IMR-90 (cell line): ENCODE measurements around the gene NTSR2. TPM values are rescaled to one million over a fixed set of nuclear protein-coding genes. Genes with fewer than 3 reads are reported as not detected.

Experiments used
- ATAC-seq: fragments of 200-7000 bp; cut with Tn5 transposase; 2 replicates; pipeline ENCODE4 v1.9.1; 2020; ENCODE audit warnings: low read depth, mild to moderate bottlenecking, moderate library complexity
- BruUV-seq: library from RNA; stranded (reverse); fragments of 400-500 nt; replicated peaks from 2 replicates; lab custom pipeline; 2021; lab: Mats Ljungman, UMichigan
- CTCF ChIA-PET: fragments of 300-600 bp; formaldehyde crosslinking; extraction: SDS; loops from one replicate; lab custom pipeline; 2021; ENCODE audit warnings: antibody characterized with exemption; lab: Yijun Ruan, JAX
- POLR2A ChIA-PET: fragments of 300-600 bp; sonication (Branson Sonifier 250); formaldehyde crosslinking; loops from one replicate; lab custom pipeline; 2022; ENCODE audit warnings: antibody characterized with exemption; ENCODE audit not compliant: unreplicated experiment; lab: Charles Lee
- DNase-seq: peaks from one replicate; pipeline ENCODE4 v3.0.0; 2013
- H2AFZ ChIP-seq: replicated peaks from 2 replicates; pipeline ENCODE3; 2013; ENCODE audit warnings: low read length, mild to moderate bottlenecking; ENCODE audit not compliant: poor library complexity
- H2AK5ac ChIP-seq: 2 replicates; pipeline ENCODE4 v1.6.1; 2013; ENCODE audit warnings: low read depth, low read length, inconsistent platforms
- H2AK9ac ChIP-seq: replicated peaks from 2 replicates; pipeline ENCODE3; 2013; ENCODE audit warnings: mild to moderate bottlenecking, low read depth, low read length, moderate library complexity; ENCODE audit not compliant: poor library complexity
- H2BK120ac ChIP-seq: 2 replicates; pipeline ENCODE4 v1.6.1; 2013; ENCODE audit warnings: low read depth, low read length, inconsistent platforms
- H2BK15ac ChIP-seq: 3 replicates; pipeline ENCODE4 v1.6.1; 2013; ENCODE audit warnings: low read depth, low read length, inconsistent platforms
- H2BK20ac ChIP-seq: 2 replicates; pipeline ENCODE4 v1.6.1; 2013; ENCODE audit warnings: low read depth, mild to moderate bottlenecking, inconsistent platforms, low read length, moderate library complexity
- H2BK5ac ChIP-seq: 2 replicates; pipeline ENCODE4 v1.6.1; 2013; ENCODE audit warnings: mild to moderate bottlenecking, low read depth, low read length, inconsistent platforms; ENCODE audit not compliant: poor library complexity, severe bottlenecking
- H3K14ac ChIP-seq: replicated peaks from 2 replicates; pipeline ENCODE4 v1.6.1; 2013; ENCODE audit warnings: low read depth, low read length, inconsistent platforms
- H3K18ac ChIP-seq: 2 replicates; pipeline ENCODE4 v1.6.1; 2013; ENCODE audit warnings: low read depth, low read length, control low read depth
- H3K23ac ChIP-seq: 2 replicates; pipeline ENCODE4 v1.6.1; 2013; ENCODE audit warnings: low read depth, low read length, inconsistent platforms
- H3K27ac ChIP-seq: 2 replicates; pipeline ENCODE4 v1.5.1; 2013; ENCODE audit warnings: mild to moderate bottlenecking, control low read depth, low read length; ENCODE audit not compliant: insufficient read depth
- H3K27me3 ChIP-seq: 2 replicates; pipeline ENCODE4 v1.6.1; 2013; ENCODE audit warnings: low read length; ENCODE audit not compliant: control insufficient read depth, insufficient read depth
- H3K36me3 ChIP-seq: 2 replicates; pipeline ENCODE4 v1.6.1; 2013; ENCODE audit warnings: low read length, mixed read lengths; ENCODE audit not compliant: control insufficient read depth, insufficient read depth
- H3K4ac ChIP-seq: 2 replicates; pipeline ENCODE4 v1.6.1; 2013; ENCODE audit warnings: low read depth, low read length, inconsistent platforms
- H3K4me1 ChIP-seq: 2 replicates; pipeline ENCODE4 v1.6.1; 2013; ENCODE audit warnings: low read length, mixed read lengths; ENCODE audit not compliant: control insufficient read depth, insufficient read depth
- H3K4me2 ChIP-seq: 2 replicates; pipeline ENCODE4 v1.6.1; 2013; ENCODE audit warnings: low read depth, mild to moderate bottlenecking, control low read depth, low read length, moderate library complexity
- H3K4me3 ChIP-seq: 2 replicates; pipeline ENCODE4 v1.5.1; 2013; ENCODE audit warnings: low read depth, mild to moderate bottlenecking, control low read depth, low read length, moderate library complexity; ENCODE audit not compliant: insufficient read depth
- H3K56ac ChIP-seq: 2 replicates; pipeline ENCODE4 v1.6.1; 2013; ENCODE audit warnings: low read length, inconsistent platforms; ENCODE audit not compliant: insufficient read depth; ENCODE audit errors: extremely low read depth
- H3K79me1 ChIP-seq, 2 experiments: 2 replicates each; pipeline ENCODE4 v1.6.1; 2013; ENCODE audit warnings: low read length in 2 of 2, inconsistent platforms in 1 of 2, low read depth in 1 of 2
- H3K9ac ChIP-seq: 2 replicates; pipeline ENCODE4 v1.6.1; 2013; ENCODE audit warnings: low read depth, low read length, control low read depth
- H3K9me1 ChIP-seq: 2 replicates; pipeline ENCODE4 v1.6.1; 2013; ENCODE audit warnings: low read length, inconsistent platforms; ENCODE audit not compliant: insufficient read depth
- H3K9me3 ChIP-seq: 2 replicates; pipeline ENCODE4 v1.6.1; 2013; ENCODE audit warnings: low read length; ENCODE audit not compliant: control insufficient read depth, insufficient read depth
- H4K20me1 ChIP-seq: 2 replicates; pipeline ENCODE4 v1.6.1; 2013; ENCODE audit warnings: low read length, inconsistent platforms; ENCODE audit not compliant: insufficient read depth
- H4K5ac ChIP-seq: 2 replicates; pipeline ENCODE4 v1.6.1; 2013; ENCODE audit warnings: mild to moderate bottlenecking, low read depth, low read length, control low read depth
- H4K8ac ChIP-seq, 2 experiments: 2 replicates each; pipeline ENCODE4 v1.6.1; 2013; ENCODE audit warnings: low read depth in 2 of 2, low read length in 2 of 2, control low read depth in 1 of 2, inconsistent platforms in 1 of 2
- H4K91ac ChIP-seq: 2 replicates; pipeline ENCODE4 v1.6.1; 2013; ENCODE audit warnings: low read depth, low read length, inconsistent platforms; ENCODE audit not compliant: insufficient read depth
- BHLHE40 ChIP-seq: fragments of 150-350 bp; IDR thresholded peaks from 2 replicates; pipeline ENCODE4 v1.6.1; 2016; ENCODE audit warnings: mild to moderate bottlenecking, low read depth, low read length
- CEBPB ChIP-seq: IDR thresholded peaks from 2 replicates; pipeline ENCODE4 v1.6.1; 2012; ENCODE audit warnings: low read depth, low read length, improper control_type of control experiment
- CTCF ChIP-seq: conservative IDR thresholded peaks from 2 replicates; pipeline ENCODE4 v1.5.1; 2012; ENCODE audit warnings: mild to moderate bottlenecking, low read depth, low read length, improper control_type of control experiment
- ELK1 ChIP-seq: fragments of 150-350 bp; IDR thresholded peaks from 2 replicates; pipeline ENCODE4 v1.6.1; 2016; ENCODE audit warnings: low read depth, mild to moderate bottlenecking, low read length, moderate library complexity, borderline replicate concordance
- MXI1 ChIP-seq: IDR thresholded peaks from 2 replicates; pipeline ENCODE4 v1.6.1; 2012; ENCODE audit warnings: low read depth, mild to moderate bottlenecking, low read length, moderate library complexity, borderline replicate concordance
- NFE2L2 ChIP-seq: fragments of 150-350 bp; IDR thresholded peaks from 2 replicates; pipeline ENCODE4 v1.6.1; 2016; ENCODE audit warnings: low read depth, mild to moderate bottlenecking, low read length
- POLR2A ChIP-seq: IDR thresholded peaks from 2 replicates; pipeline ENCODE4 v1.6.1; 2012; ENCODE audit warnings: mild to moderate bottlenecking, low read depth, low read length
- RAD21 ChIP-seq: IDR thresholded peaks from 2 replicates; pipeline ENCODE4 v1.6.1; 2012; ENCODE audit warnings: low read length, improper control_type of control experiment
- RCOR1 ChIP-seq: IDR thresholded peaks from 2 replicates; pipeline ENCODE4 v1.6.1; 2012; ENCODE audit warnings: mild to moderate bottlenecking, low read length, improper control_type of control experiment; ENCODE audit not compliant: insufficient replicate concordance
- RFX5 ChIP-seq: IDR thresholded peaks from 2 replicates; pipeline ENCODE4 v1.8.0; 2012; ENCODE audit warnings: low read depth, mild to moderate bottlenecking, low read length, moderate library complexity
- WGBS, 2 experiments: methylation state at CpG; one replicate each; pipeline versions ENCODE4 v1.1.5 to v1.1.7; 2013; ENCODE audit warnings: missing lambda C conversion rate in 2 of 2; ENCODE audit not compliant: insufficient read length in 1 of 2; ENCODE audit errors: extremely low coverage in 2 of 2; 5-methylcytosine and 5-hydroxymethylcytosine counted together
- dilution Hi-C: fragments of 300-500 bp; cut with HindIII; formaldehyde crosslinking; loops from one replicate; pipeline ENCODE4 v1.14.3; 2018; ENCODE audit warnings: low sequenced_read_pairs; ENCODE audit not compliant: unreplicated experiment
- in situ Hi-C: fragments of 300-500 bp; cut with MboI; formaldehyde crosslinking; loops from 3 replicates; pipeline ENCODE4 v1.14.3; 2019; ENCODE audit warnings: low sequenced_read_pairs, inconsistent platforms, mixed read lengths
- intact Hi-C: fragments of 100-400 bp; cut with micrococcal nuclease; formaldehyde crosslinking; loops from 2 replicates; pipeline ENCODE4 v1.10.0; 2022
- polyA plus RNA-seq, 3 experiments: library from polyadenylated mRNA; depleted of rRNA; stranded (reverse); fragments of >200 nt; gene quantifications; 2 replicates each; pipeline ENCODE4 v1.2.3, GENCODE V29; 2012; ENCODE audit warnings: low replicate concordance in 1 of 3
- total RNA-seq: library from RNA; depleted of rRNA; stranded (reverse); fragments of >200 nt; gene quantifications from 2 replicates; pipeline ENCODE4 v1.2.3, GENCODE V29; 2012

NTSR2 gene
- total and polyA plus RNA-seq, 2 of the 4 experiments (the other 2 are of a cell fraction): not detected

- no peak overlapping the region for H4K8ac ChIP-seq
- POLR2A ChIA-PET: no interaction called here
- no peak overlapping the region for H3K4ac ChIP-seq
- H4K20me1 ChIP-seq: no peaks in the 10 kb centered on the region; the same call in 1 of the 2 replicates
- H2BK5ac ChIP-seq: no peak overlapping the region
- H2BK15ac ChIP-seq: no peak overlapping the region
- no peak overlapping the region for H2AFZ ChIP-seq
- H2AK5ac ChIP-seq: no peak overlapping the region
- H3K27ac ChIP-seq: no peak overlapping the region
- no peak overlapping the region for H3K18ac ChIP-seq
- H4K91ac ChIP-seq: no peak overlapping the region
- dilution Hi-C loops: no loop called here
- WGBS, 2 experiments: 63% methylated on average over 4 of the region's 14 CpGs; no CpG with 5 or more reads in 1 of the 2 experiments
- no peak overlapping the region for H2BK120ac ChIP-seq
- CTCF ChIA-PET: no interaction called here
- H3K79me1 ChIP-seq: no peaks in the 10 kb centered on the region
- no peak overlapping the region for H2BK20ac ChIP-seq
- peaks cover 2% of the 10 kb centered on the region; the same call in 1 of the 2 replicates for H3K9me3 ChIP-seq
- intact Hi-C loops: no loop called here
- H2AK9ac ChIP-seq: no peak overlapping the region
- H3K4me1 ChIP-seq: peaks cover 8% of the 10 kb centered on the region; the same call in 1 of the 2 replicates
- in situ Hi-C loops: no loop called here
- H3K4me3 ChIP-seq: no peak overlapping the region
- no peak overlapping the region for H3K4me2 ChIP-seq
- H3K27me3 ChIP-seq: peaks cover 47% of the 10 kb centered on the region
- H4K5ac ChIP-seq: no peak overlapping the region
- H3K36me3 ChIP-seq: no peaks in the 10 kb centered on the region
- no peak overlapping the region for H3K9ac ChIP-seq
- DNase-seq: no peak
- BruUV-seq: no TSS peak
- H3K9me1 ChIP-seq: no peaks in the 10 kb centered on the region; the same call in 1 of the 2 replicates
- no peak for TF ChIP-seq MXI1
- TF ChIP-seq RCOR1: no peak
- no peak for TF ChIP-seq NFE2L2
- no peak for TF ChIP-seq RAD21
- TF ChIP-seq CEBPB: no peak
- TF ChIP-seq ELK1: no peak
- TF ChIP-seq RFX5: no peak
- no peak for TF ChIP-seq POLR2A
- TF ChIP-seq CTCF: no peak
- no peak for TF ChIP-seq BHLHE40
- H3K56ac ChIP-seq: no peak overlapping the region
- H3K14ac ChIP-seq: no peak overlapping the region
- no peak overlapping the region for H3K23ac ChIP-seq
- no peak for ATAC-seq
These were observed 8.4 kb upstream of the NTSR2 start for GRCh38 chr2:11678306-11678960.
